GM23338 (cell line): ENCODE measurements around the gene IL21R. TPM values are rescaled to one million over a fixed set of nuclear protein-coding genes. Genes with fewer than 3 reads are reported as not detected.

Experiments used
- ATAC-seq: fragments of 200-7000 bp; cut with Tn5 transposase; 3 replicates; pipeline ENCODE4 v1.9.1; 2020
- DNase-seq: peaks from one replicate; pipeline ENCODE4 v3.0.0-alpha.2; 2015; ENCODE audit warnings: low spot score
- H2AFZ ChIP-seq: fragments of 200-600 bp; sonication (generic); 2 replicates; pipeline ENCODE4 v1.8.0; 2016; ENCODE audit warnings: antibody characterized with exemption, mild to moderate bottlenecking, moderate library complexity
- H3F3A ChIP-seq: fragments of 200-600 bp; sonication (generic); replicated peaks from 2 replicates; pipeline ENCODE4 v1.8.0; 2017; ENCODE audit warnings: antibody characterized with exemption, mixed run types, low read depth
- H3K27ac ChIP-seq: fragments of 200-600 bp; sonication (generic); 2 replicates; pipeline ENCODE4 v1.6.1; 2016; ENCODE audit warnings: low read depth
- H3K27me3 ChIP-seq: fragments of 200-600 bp; sonication (generic); 2 replicates; pipeline ENCODE4 v1.8.0; 2016; ENCODE audit warnings: mild to moderate bottlenecking, mixed run types, moderate library complexity; ENCODE audit not compliant: insufficient read depth
- H3K36me3 ChIP-seq: fragments of 200-600 bp; sonication (generic); 2 replicates; pipeline ENCODE4 v1.8.0; 2016; ENCODE audit warnings: mild to moderate bottlenecking; ENCODE audit not compliant: insufficient read depth
- H3K4me1 ChIP-seq: fragments of 200-600 bp; sonication (generic); 2 replicates; pipeline ENCODE4 v1.8.0; 2016; ENCODE audit warnings: mild to moderate bottlenecking, moderate library complexity; ENCODE audit not compliant: insufficient read depth
- H3K4me2 ChIP-seq: fragments of 200-600 bp; sonication (generic); 2 replicates; pipeline ENCODE4 v1.7.1; 2017; ENCODE audit warnings: mixed run types
- H3K4me3 ChIP-seq: fragments of 200-600 bp; sonication (generic); 2 replicates; pipeline ENCODE4 v1.6.1; 2016; ENCODE audit warnings: mixed run types
- H3K79me2 ChIP-seq: fragments of 200-600 bp; sonication (generic); replicated peaks from 2 replicates; pipeline ENCODE4 v1.8.0; 2017; ENCODE audit warnings: mild to moderate bottlenecking; ENCODE audit not compliant: insufficient read depth
- H3K9me2 ChIP-seq: fragments of 200-600 bp; sonication (generic); 2 replicates; pipeline ENCODE4 v1.8.0; 2017; ENCODE audit not compliant: insufficient read depth
- H4K20me1 ChIP-seq: fragments of 200-600 bp; sonication (generic); replicated peaks from 2 replicates; pipeline ENCODE4 v1.8.0; 2017; ENCODE audit warnings: mild to moderate bottlenecking; ENCODE audit not compliant: insufficient read depth
- H3K27ac Mint-ChIP-seq: 2 replicates; pipeline ENCODE4 v1.8.0; 2020; ENCODE audit warnings: inconsistent platforms, mild to moderate bottlenecking, moderate library complexity, mixed read lengths
- H3K27me3 Mint-ChIP-seq: 3 replicates; pipeline ENCODE4 v1.8.0; 2022; ENCODE audit warnings: low read depth, mild to moderate bottlenecking, moderate library complexity, mixed read lengths, inconsistent platforms; ENCODE audit not compliant: insufficient read depth, poor library complexity
- H3K36me3 Mint-ChIP-seq: 3 replicates; pipeline ENCODE4 v1.8.0; 2021; ENCODE audit warnings: low read depth, mild to moderate bottlenecking, inconsistent platforms, moderate library complexity, mixed read lengths
- H3K4me1 Mint-ChIP-seq: 3 replicates; pipeline ENCODE4 v1.8.0; 2020; ENCODE audit warnings: mild to moderate bottlenecking, inconsistent platforms, mixed read lengths
- H3K4me3 Mint-ChIP-seq: 3 replicates; pipeline ENCODE4 v1.8.0; 2021; ENCODE audit warnings: moderate library complexity, mild to moderate bottlenecking, inconsistent platforms, mixed read lengths
- H3K9me3 Mint-ChIP-seq: 3 replicates; pipeline ENCODE4 v1.8.0; 2020; ENCODE audit warnings: moderate library complexity, mild to moderate bottlenecking, inconsistent platforms, mixed read lengths
- CREB1 ChIP-seq: fragments of 250-450 bp; sonication (Bioruptor Pico); IDR thresholded peaks from 2 replicates; pipeline ENCODE4 v1.5.0; 2020; ENCODE audit warnings: low read depth, mild to moderate bottlenecking, moderate library complexity
- CTCF ChIP-seq, 2 experiments: fragments of 200-600 bp in 1 of 2; sonication (generic) in 1 of 2; conservative IDR thresholded peaks; 2 replicates each; pipeline versions ENCODE4 v1.5.1 to v1.6.1; 2016 to 2017; ENCODE audit warnings: antibody characterized with exemption in 2 of 2, low read depth in 2 of 2, mild to moderate bottlenecking in 2 of 2, moderate library complexity in 1 of 2
- EZH2 ChIP-seq: fragments of 200-600 bp; sonication (generic); IDR thresholded peaks from one replicate; pipeline ENCODE4 v1.8.0; 2017; ENCODE audit warnings: antibody characterized with exemption, mild to moderate bottlenecking, low read depth; ENCODE audit not compliant: unreplicated experiment
- POLR2AphosphoS5 ChIP-seq: IDR thresholded peaks from 2 replicates; pipeline ENCODE4 v1.6.1; 2016; ENCODE audit warnings: antibody characterized with exemption, low read depth
- REST ChIP-seq: IDR thresholded peaks from one replicate; pipeline ENCODE4 v1.6.1; 2018; ENCODE audit warnings: antibody characterized with exemption; ENCODE audit not compliant: unreplicated experiment
- ZNF462 ChIP-seq: fragments of 250-450 bp; sonication (Bioruptor Pico); IDR thresholded peaks from 2 replicates; pipeline ENCODE4 v1.5.0; 2020; ENCODE audit warnings: mild to moderate bottlenecking, moderate library complexity
- polyA plus RNA-seq: library from polyadenylated mRNA; unstranded; fragments of >200 nt; fragmentation: Nextera tagmentation; extraction: Ambion mirVana; gene quantifications from 2 replicates; pipeline ENCODE4 v1.2.1, GENCODE V29; 2016
- total RNA-seq: library from RNA; depleted of rRNA; stranded (reverse); fragments of >200 nt; shearing (Covaris generic); gene quantifications from 2 replicates; pipeline ENCODE4 v1.2.3, GENCODE V29; 2014
- TF ChIP-seq, protein P1 (sequence below): IDR thresholded peaks from 2 replicates; pipeline ENCODE4 v1.6.1; 2016; ENCODE audit warnings: antibody characterized with exemption

Gene IL21R
- total and polyA plus RNA-seq, 2 experiments from 2014 or later = 0.42 to 2.6 TPM

DNA sequence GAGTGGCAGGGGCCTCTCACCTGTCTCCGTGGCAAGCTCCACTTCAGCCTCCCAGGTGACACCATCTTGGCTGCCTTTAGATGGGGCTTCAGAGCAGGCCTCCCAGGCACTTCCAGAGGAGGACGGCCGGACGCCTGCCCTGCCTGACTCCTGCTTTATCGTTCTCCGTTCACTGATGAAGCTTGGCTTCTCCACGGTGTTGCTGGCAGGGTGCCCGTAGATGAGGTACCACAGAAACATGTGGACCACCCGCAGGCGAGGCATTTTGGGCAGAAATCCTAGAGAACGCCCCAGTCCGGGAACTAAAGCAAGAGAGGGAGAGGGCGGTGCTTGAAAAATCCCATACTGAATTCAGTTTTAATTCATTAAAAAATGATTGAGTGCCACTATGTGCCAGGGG lies 93.2 kb downstream of the IL21R start (continued):
- no peak for TF ChIP-seq REST
- TF ChIP-seq CREB1 = no peak
- no peak for TF ChIP-seq POLR2AphosphoS5
- TF ChIP-seq CTCF (conservative IDR thresholded peaks at IDR 0.05; ENCODE audit: low read depth in 2 of 2) = no peak
- TF ChIP-seq, protein P1, sequence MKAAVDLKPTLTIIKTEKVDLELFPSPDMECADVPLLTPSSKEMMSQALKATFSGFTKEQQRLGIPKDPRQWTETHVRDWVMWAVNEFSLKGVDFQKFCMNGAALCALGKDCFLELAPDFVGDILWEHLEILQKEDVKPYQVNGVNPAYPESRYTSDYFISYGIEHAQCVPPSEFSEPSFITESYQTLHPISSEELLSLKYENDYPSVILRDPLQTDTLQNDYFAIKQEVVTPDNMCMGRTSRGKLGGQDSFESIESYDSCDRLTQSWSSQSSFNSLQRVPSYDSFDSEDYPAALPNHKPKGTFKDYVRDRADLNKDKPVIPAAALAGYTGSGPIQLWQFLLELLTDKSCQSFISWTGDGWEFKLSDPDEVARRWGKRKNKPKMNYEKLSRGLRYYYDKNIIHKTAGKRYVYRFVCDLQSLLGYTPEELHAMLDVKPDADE = no peak

DNA sequence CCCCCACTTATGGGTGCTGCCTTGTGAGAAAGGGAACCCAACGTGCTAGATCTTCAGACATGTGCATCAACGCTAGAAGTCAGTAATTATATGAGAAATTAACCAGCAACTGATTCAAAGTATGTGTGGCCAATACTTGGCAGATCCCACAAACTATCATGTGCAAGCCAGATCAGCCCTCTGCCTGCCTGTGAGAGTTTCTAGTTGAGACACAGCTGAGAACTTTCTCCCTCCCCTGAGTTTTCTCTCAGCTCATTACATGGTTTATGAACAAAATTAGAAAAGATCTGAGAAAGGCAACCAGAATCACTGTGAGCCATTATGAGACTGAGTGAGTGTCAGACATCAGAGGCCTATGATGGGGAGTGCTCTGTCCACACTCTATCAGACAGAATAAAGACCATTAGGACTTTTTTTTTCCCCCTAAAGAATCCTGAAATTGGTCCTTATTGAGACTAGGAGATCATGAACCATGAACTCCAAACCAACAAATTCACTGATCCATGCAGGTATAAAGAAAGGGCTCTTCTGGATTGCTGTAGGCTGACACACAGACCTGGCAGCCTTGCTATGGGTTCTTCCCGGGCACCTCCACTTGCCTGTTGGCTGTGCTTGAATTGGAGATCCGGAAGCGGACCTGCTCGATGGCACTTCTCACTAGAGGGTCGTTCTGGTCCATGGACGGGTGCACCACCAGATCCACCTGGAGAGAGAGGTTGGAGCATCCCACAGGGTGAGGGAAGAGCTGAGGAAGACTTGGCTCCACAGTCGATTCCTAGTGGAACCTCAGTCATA lies 96.3 kb downstream of the IL21R start:
- DNase-seq = no peak
- Mint-ChIP-seq H3K27me3 (no peaks in the 10 kb centered on the region), H3K36me3 (peaks cover 86% of the 10 kb centered on the region), H3K4me1 (no peaks in the 10 kb centered on the region), H3K9me3 (no peaks in the 10 kb centered on the region), H3K4me3 (no peak overlapping the region), H3K27ac (no peak overlapping the region; the same call in 1 of the 2 replicates)
- no peak overlapping the region for H3K4me2 ChIP-seq
- ATAC-seq = no peak
- peaks cover 49% of the 10 kb centered on the region for H3K36me3 ChIP-seq
- no peaks in the 10 kb centered on the region for H3K79me2 ChIP-seq
- no peaks in the 10 kb centered on the region for H3K4me1 ChIP-seq
- no peak overlapping the region for H3K4me3 ChIP-seq
- peaks cover 14% of the 10 kb centered on the region for H4K20me1 ChIP-seq
- H3K27ac ChIP-seq = no peak overlapping the region
- H3K27me3 ChIP-seq = no peaks in the 10 kb centered on the region
- H2AFZ ChIP-seq = no peak overlapping the region
- H3K9me2 ChIP-seq = no peaks in the 10 kb centered on the region
- no peaks in the 10 kb centered on the region for H3F3A ChIP-seq
- TF ChIP-seq EZH2 (no peak), ZNF462 (CRISPR knock-in tag) (no peak), REST (no peak)
